H9 (cell line): ENCODE measurements around the gene GAK. TPM values are rescaled to one million over a fixed set of nuclear protein-coding genes. Genes with fewer than 3 reads are reported as not detected.

ENCODE experiments used
- DNase-seq: peaks from one replicate; pipeline ENCODE4 v3.0.0-alpha.2; 2017
- H2AFZ ChIP-seq: one replicate; pipeline ENCODE4 v1.6.1; 2013; ENCODE audit warnings: mild to moderate bottlenecking, low read length, control low read depth, moderate library complexity
- H2AK5ac ChIP-seq: 2 replicates; pipeline ENCODE4 v1.6.1; 2013; ENCODE audit warnings: low read length, control low read depth, mixed read lengths; ENCODE audit not compliant: insufficient read length
- H2BK120ac ChIP-seq: one replicate; pipeline ENCODE4 v1.6.1; 2013; ENCODE audit warnings: low read depth, mild to moderate bottlenecking, low read length, control low read depth, inconsistent platforms; ENCODE audit not compliant: poor library complexity, severe bottlenecking
- H2BK12ac ChIP-seq: 2 replicates; pipeline ENCODE4 v1.6.1; 2013; ENCODE audit warnings: low read length, control low read depth, mixed read lengths, low read depth; ENCODE audit not compliant: insufficient read length
- H2BK15ac ChIP-seq: 2 replicates; pipeline ENCODE4 v1.6.1; 2013; ENCODE audit warnings: low read depth, low read length, control low read depth
- H2BK20ac ChIP-seq: one replicate; pipeline ENCODE4 v1.6.1; 2013; ENCODE audit warnings: low read depth, mild to moderate bottlenecking, low read length, control low read depth, inconsistent platforms; ENCODE audit not compliant: poor library complexity, severe bottlenecking
- H2BK5ac ChIP-seq: 2 replicates; pipeline ENCODE4 v1.6.1; 2013; ENCODE audit warnings: low read length, control low read depth, mixed read lengths; ENCODE audit not compliant: insufficient read length
- H3K14ac ChIP-seq: 2 replicates; pipeline ENCODE4 v1.6.1; 2013; ENCODE audit warnings: low read length, control low read depth; ENCODE audit not compliant: insufficient read depth
- H3K18ac ChIP-seq: 2 replicates; pipeline ENCODE4 v1.6.1; 2013; ENCODE audit warnings: low read depth, mild to moderate bottlenecking, mixed read lengths, low read length, control low read depth; ENCODE audit not compliant: insufficient read length
- H3K23ac ChIP-seq: 2 replicates; pipeline ENCODE4 v1.6.1; 2013; ENCODE audit warnings: low read length, control low read depth, mixed read lengths, low read depth; ENCODE audit not compliant: insufficient read length
- H3K23me2 ChIP-seq: 2 replicates; pipeline ENCODE4 v1.6.1; 2013; ENCODE audit warnings: low read depth, mild to moderate bottlenecking, mixed read lengths, low read length, control low read depth; ENCODE audit not compliant: insufficient read length, poor library complexity, severe bottlenecking
- H3K27ac ChIP-seq: 2 replicates; pipeline ENCODE4 v1.5.1; 2013; ENCODE audit warnings: low read length, control low read depth, mixed read lengths, low read depth; ENCODE audit not compliant: insufficient read length
- H3K27me3 ChIP-seq: 2 replicates; pipeline ENCODE4 v1.6.1; 2013; ENCODE audit warnings: low read length, control low read depth, inconsistent platforms; ENCODE audit not compliant: insufficient read depth
- H3K4ac ChIP-seq: 2 replicates; pipeline ENCODE4 v1.6.1; 2013; ENCODE audit warnings: low read depth, mild to moderate bottlenecking, control low read depth, inconsistent platforms, low read length, moderate library complexity
- H3K4me1 ChIP-seq: 2 replicates; pipeline ENCODE4 v1.6.1; 2013; ENCODE audit warnings: low read length, control low read depth, inconsistent platforms; ENCODE audit not compliant: insufficient read depth
- H3K4me2 ChIP-seq: 2 replicates; pipeline ENCODE4 v1.6.1; 2013; ENCODE audit warnings: low read length, control low read depth, mixed read lengths; ENCODE audit not compliant: insufficient read length, insufficient read depth
- H3K56ac ChIP-seq: 2 replicates; pipeline ENCODE4 v1.6.1; 2013; ENCODE audit warnings: low read depth, mild to moderate bottlenecking, mixed read lengths, low read length, control low read depth; ENCODE audit not compliant: insufficient read length
- H3K79me1 ChIP-seq: 2 replicates; pipeline ENCODE4 v1.6.1; 2013; ENCODE audit warnings: low read depth, mild to moderate bottlenecking, moderate library complexity, low read length, control low read depth, inconsistent platforms; ENCODE audit not compliant: insufficient read depth, poor library complexity, severe bottlenecking
- H3K79me2 ChIP-seq: 2 replicates; pipeline ENCODE4 v1.6.1; 2013; ENCODE audit warnings: low read length, control low read depth, inconsistent platforms; ENCODE audit not compliant: insufficient read depth
- H3K9ac ChIP-seq: 2 replicates; pipeline ENCODE4 v1.6.1; 2013; ENCODE audit warnings: low read length, control low read depth, mixed read lengths; ENCODE audit not compliant: insufficient read length; ENCODE audit errors: extremely low read depth
- H3K9me3 ChIP-seq: one replicate; pipeline ENCODE4 v1.6.1; 2013; ENCODE audit warnings: low read depth, low read length, inconsistent platforms; ENCODE audit not compliant: control insufficient read depth
- H3T11ph ChIP-seq: one replicate; pipeline ENCODE4 v1.6.1; 2013; ENCODE audit warnings: mild to moderate bottlenecking, low read length, control low read depth, inconsistent platforms
- H4K20me1 ChIP-seq: one replicate; pipeline ENCODE4 v1.6.1; 2013; ENCODE audit not compliant: control insufficient read depth, insufficient read length, insufficient read depth
- H4K5ac ChIP-seq: 2 replicates; pipeline ENCODE4 v1.6.1; 2013; ENCODE audit warnings: low read depth, mild to moderate bottlenecking, mixed read lengths, low read length, control low read depth; ENCODE audit not compliant: insufficient read length
- H4K8ac ChIP-seq: replicated peaks from 2 replicates; pipeline ENCODE4 v1.6.1; 2013; ENCODE audit warnings: low read length, control low read depth, mixed read lengths, low read depth; ENCODE audit not compliant: insufficient read length
- H4K91ac ChIP-seq: 2 replicates; pipeline ENCODE4 v1.6.1; 2013; ENCODE audit warnings: low read depth, mild to moderate bottlenecking, moderate library complexity, mixed read lengths, low read length, control low read depth; ENCODE audit not compliant: insufficient read length
- H3K27ac Mint-ChIP-seq, 3 experiments: 2 replicates in 2 of 3; 3 replicates in 1 of 3; pipeline ENCODE4 v1.8.0; 2020 to 2021; ENCODE audit warnings: mixed read lengths in 3 of 3, mild to moderate bottlenecking in 1 of 3, moderate library complexity in 1 of 3
- H3K27me3 Mint-ChIP-seq: 2 replicates; pipeline ENCODE4 v1.8.0; 2021; ENCODE audit warnings: low read depth, mild to moderate bottlenecking, moderate library complexity, mixed read lengths
- H3K36me3 Mint-ChIP-seq, 3 experiments: 2 replicates in 2 of 3; 3 replicates in 1 of 3; pipeline ENCODE4 v1.8.0; 2020 to 2021; ENCODE audit warnings: low read depth in 3 of 3, mixed read lengths in 3 of 3; ENCODE audit not compliant: insufficient read depth in 1 of 3
- H3K4me1 Mint-ChIP-seq, 2 experiments: 2 replicates each; pipeline ENCODE4 v1.8.0; 2020; ENCODE audit warnings: mixed read lengths in 2 of 2
- H3K4me3 Mint-ChIP-seq, 2 experiments: 2 replicates in 1 of 2; 3 replicates in 1 of 2; pipeline ENCODE4 v1.8.0; 2020 to 2021; ENCODE audit warnings: mild to moderate bottlenecking in 2 of 2, mixed read lengths in 2 of 2, moderate library complexity in 1 of 2
- H3K9me3 Mint-ChIP-seq, 2 experiments: 2 replicates in 1 of 2; 3 replicates in 1 of 2; pipeline ENCODE4 v1.8.0; 2020; ENCODE audit warnings: mild to moderate bottlenecking in 2 of 2, mixed read lengths in 2 of 2, moderate library complexity in 1 of 2
- WGBS: extraction: QIAGEN DNeasy Blood & Tissue Kit; methylation state at CpG from one replicate; pipeline ENCODE4 v1.1.7; 2013; ENCODE audit warnings: missing lambda C conversion rate, low lambda C conversion rate, mixed read lengths; ENCODE audit not compliant: insufficient read length; ENCODE audit errors: extremely low coverage; 5-methylcytosine and 5-hydroxymethylcytosine counted together
- total RNA-seq: library from RNA; stranded (reverse); gene quantifications from 2 replicates; pipeline ENCODE4 v1.2.1, GENCODE V29; 2021
- TF ChIP-seq, protein P1 (sequence below): fragments of 200-600 bp; sonication (generic); conservative IDR thresholded peaks from 3 replicates; pipeline ENCODE4 v1.8.0; 2021; ENCODE audit warnings: antibody characterized with exemption, mild to moderate bottlenecking

Gene GAK
- total RNA-seq, 1 experiment from 2014 or later, result 80.7 TPM

DNA sequence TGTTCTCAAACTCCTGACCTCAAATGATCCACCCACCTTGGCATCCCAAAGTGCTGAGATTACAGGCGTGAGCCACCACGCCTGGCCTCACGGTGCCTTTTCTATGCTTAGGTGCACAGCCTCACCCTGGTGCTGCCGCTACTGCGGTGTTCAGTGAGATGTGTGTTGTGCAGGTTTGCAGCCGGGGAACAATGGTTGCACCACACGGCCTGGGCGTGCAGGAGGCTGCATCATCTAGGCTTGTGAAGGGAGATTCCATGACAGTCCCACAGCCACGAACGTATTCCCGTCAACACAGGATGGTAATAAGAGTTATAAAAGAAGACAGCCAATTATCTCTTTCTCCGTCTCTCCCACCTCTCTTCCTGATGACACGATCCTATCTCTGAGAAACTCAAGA lies 128.2 kb downstream of the GAK start:
- no peak overlapping the region for H3K9ac ChIP-seq
- no peak overlapping the region for H3K23ac ChIP-seq
- H3T11ph ChIP-seq, result no peak overlapping the region
- no peak overlapping the region for H3K4me3 Mint-ChIP-seq
- no peak overlapping the region for H3K27ac ChIP-seq
- H3K27ac Mint-ChIP-seq, result no peak overlapping the region
- H3K36me3 Mint-ChIP-seq, result no peaks in the 10 kb centered on the region
- no peak overlapping the region for H4K91ac ChIP-seq
- no peak overlapping the region for H2BK15ac ChIP-seq
- no peak overlapping the region for H4K8ac ChIP-seq
- peaks cover 4 to 5% of the 10 kb centered on the region in 2 experiments for H3K9me3 Mint-ChIP-seq
- H3K23me2 ChIP-seq, result no peaks in the 10 kb centered on the region
- H3K56ac ChIP-seq, result no peak overlapping the region
- no peak overlapping the region for H2BK12ac ChIP-seq
- H4K5ac ChIP-seq, result no peak overlapping the region
- no peak overlapping the region for H3K4me2 ChIP-seq
- peaks cover 7% of the 10 kb centered on the region; the same call in 1 of the 2 replicates for H3K27me3 ChIP-seq
- peaks cover 94% of the 10 kb centered on the region for H3K27me3 Mint-ChIP-seq
- H4K20me1 ChIP-seq, result no peaks in the 10 kb centered on the region
- no peaks in the 10 kb centered on the region for H3K79me2 ChIP-seq
- no peak overlapping the region for H2BK20ac ChIP-seq
- WGBS, result no CpG with 5 or more reads among the region's 13 CpGs
- no peak overlapping the region for H3K4ac ChIP-seq
- H2BK5ac ChIP-seq, result no peak overlapping the region
- no peak overlapping the region for H2AFZ ChIP-seq
- H2AK5ac ChIP-seq, result no peak overlapping the region
- H3K79me1 ChIP-seq, result no peaks in the 10 kb centered on the region
- TF ChIP-seq, protein P1, sequence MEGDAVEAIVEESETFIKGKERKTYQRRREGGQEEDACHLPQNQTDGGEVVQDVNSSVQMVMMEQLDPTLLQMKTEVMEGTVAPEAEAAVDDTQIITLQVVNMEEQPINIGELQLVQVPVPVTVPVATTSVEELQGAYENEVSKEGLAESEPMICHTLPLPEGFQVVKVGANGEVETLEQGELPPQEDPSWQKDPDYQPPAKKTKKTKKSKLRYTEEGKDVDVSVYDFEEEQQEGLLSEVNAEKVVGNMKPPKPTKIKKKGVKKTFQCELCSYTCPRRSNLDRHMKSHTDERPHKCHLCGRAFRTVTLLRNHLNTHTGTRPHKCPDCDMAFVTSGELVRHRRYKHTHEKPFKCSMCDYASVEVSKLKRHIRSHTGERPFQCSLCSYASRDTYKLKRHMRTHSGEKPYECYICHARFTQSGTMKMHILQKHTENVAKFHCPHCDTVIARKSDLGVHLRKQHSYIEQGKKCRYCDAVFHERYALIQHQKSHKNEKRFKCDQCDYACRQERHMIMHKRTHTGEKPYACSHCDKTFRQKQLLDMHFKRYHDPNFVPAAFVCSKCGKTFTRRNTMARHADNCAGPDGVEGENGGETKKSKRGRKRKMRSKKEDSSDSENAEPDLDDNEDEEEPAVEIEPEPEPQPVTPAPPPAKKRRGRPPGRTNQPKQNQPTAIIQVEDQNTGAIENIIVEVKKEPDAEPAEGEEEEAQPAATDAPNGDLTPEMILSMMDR, result no peak
- no peak overlapping the region for H3K14ac ChIP-seq
- no peaks in the 10 kb centered on the region for H3K4me1 ChIP-seq
- no peak overlapping the region for H2BK120ac ChIP-seq
- no peaks in the 10 kb centered on the region for H3K9me3 ChIP-seq
- H3K4me1 Mint-ChIP-seq, result peaks cover 0 to 3% of the 10 kb centered on the region in 2 experiments; a peak in 2 of 4 replicates
- no peak for DNase-seq
- no peak overlapping the region for H3K18ac ChIP-seq
